ENCODE results near the gene NMU.

The NMU gene

DNA sequence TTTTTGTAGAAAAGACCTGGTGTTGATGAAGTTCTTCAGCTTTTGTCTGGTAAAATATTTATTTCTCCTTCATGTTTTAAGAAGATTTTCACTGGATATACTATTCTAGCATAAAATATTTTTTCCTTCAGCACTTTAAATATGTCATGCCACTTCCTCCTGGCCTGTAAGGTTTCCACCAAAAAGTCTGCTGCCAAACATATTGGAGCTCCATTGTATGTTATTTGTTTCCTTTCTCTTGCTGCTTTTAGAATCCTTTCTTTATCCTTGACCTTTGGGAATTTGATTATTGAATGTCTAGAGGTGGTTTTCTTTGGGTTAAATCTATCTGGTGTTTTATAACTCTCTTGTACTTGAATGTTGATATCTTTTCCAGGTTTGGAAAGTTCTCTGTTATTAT is 35.6 kb upstream of the NMU start:
- Histone ChIP-seq H3K4me3 (ENCODE audit: low read length) (no peak overlapping the region), H3K27me3 (ENCODE audit: control insufficient read depth, low read length) (no peaks in the 10 kb centered on the region), H3K4me1 (ENCODE audit: control insufficient read depth, low read length) (no peaks in the 10 kb centered on the region), H3K9me3 (ENCODE audit: control insufficient read depth, insufficient read depth, low read length) (no peaks in the 10 kb centered on the region), H3K4me2 (ENCODE audit: low read length) (no peak overlapping the region), H3K9me2 (replicated peaks; ENCODE audit: control insufficient read depth, low read length) (no peaks in the 10 kb centered on the region), H4K20me1 (ENCODE audit: control insufficient read depth, insufficient read depth, low read depth, low read length) (no peaks in the 10 kb centered on the region), H3K27ac (ENCODE audit: low read depth, low read length) (no peak overlapping the region), H3F3A (ENCODE audit: control insufficient read depth, insufficient read depth) (no peaks in the 10 kb centered on the region), H3K79me2 (ENCODE audit: control insufficient read depth, low read length) (no peaks in the 10 kb centered on the region), H3K36me3 (ENCODE audit: control insufficient read depth, low read length) (no peaks in the 10 kb centered on the region)
- TF ChIP-seq, protein P1, sequence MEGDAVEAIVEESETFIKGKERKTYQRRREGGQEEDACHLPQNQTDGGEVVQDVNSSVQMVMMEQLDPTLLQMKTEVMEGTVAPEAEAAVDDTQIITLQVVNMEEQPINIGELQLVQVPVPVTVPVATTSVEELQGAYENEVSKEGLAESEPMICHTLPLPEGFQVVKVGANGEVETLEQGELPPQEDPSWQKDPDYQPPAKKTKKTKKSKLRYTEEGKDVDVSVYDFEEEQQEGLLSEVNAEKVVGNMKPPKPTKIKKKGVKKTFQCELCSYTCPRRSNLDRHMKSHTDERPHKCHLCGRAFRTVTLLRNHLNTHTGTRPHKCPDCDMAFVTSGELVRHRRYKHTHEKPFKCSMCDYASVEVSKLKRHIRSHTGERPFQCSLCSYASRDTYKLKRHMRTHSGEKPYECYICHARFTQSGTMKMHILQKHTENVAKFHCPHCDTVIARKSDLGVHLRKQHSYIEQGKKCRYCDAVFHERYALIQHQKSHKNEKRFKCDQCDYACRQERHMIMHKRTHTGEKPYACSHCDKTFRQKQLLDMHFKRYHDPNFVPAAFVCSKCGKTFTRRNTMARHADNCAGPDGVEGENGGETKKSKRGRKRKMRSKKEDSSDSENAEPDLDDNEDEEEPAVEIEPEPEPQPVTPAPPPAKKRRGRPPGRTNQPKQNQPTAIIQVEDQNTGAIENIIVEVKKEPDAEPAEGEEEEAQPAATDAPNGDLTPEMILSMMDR (IDR thresholded peaks at IDR 0.05; ENCODE audit: low read depth, low read length, poor library complexity, severe bottlenecking) = no peak

DNA sequence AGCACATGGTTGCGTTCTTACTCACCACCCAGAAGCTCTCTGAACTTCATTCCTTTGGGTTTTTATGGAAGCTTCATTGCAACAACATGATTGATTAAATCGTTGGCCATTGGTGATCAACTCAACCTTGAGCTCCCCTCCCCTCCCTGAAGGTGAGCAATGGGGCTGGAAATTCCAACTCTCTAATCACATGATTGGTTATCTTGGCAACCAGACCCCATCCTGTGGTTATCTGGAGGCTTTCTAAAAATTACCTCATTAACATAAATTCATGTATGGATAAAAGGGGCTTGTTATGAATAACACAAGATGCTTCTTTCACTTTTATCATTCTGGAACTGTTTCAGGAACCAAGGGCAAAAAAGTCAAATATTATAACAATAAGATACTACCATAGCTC is 34.6 kb upstream of the NMU start:
- Histone ChIP-seq H3K9me3 (ENCODE audit: control insufficient read depth, insufficient read depth, low read length) (no peaks in the 10 kb centered on the region), H3K27ac (ENCODE audit: low read depth, low read length) (no peak overlapping the region), H3K36me3 (ENCODE audit: control insufficient read depth, low read length) (no peaks in the 10 kb centered on the region), H4K20me1 (ENCODE audit: control insufficient read depth, insufficient read depth, low read depth, low read length) (no peaks in the 10 kb centered on the region), H3K4me2 (ENCODE audit: low read length) (no peak overlapping the region), H3K9me2 (replicated peaks; ENCODE audit: control insufficient read depth, low read length) (no peaks in the 10 kb centered on the region), H3K4me3 (ENCODE audit: low read length) (no peak overlapping the region), H3F3A (ENCODE audit: control insufficient read depth, insufficient read depth) (no peaks in the 10 kb centered on the region), H3K27me3 (ENCODE audit: control insufficient read depth, low read length) (no peaks in the 10 kb centered on the region), H3K79me2 (ENCODE audit: control insufficient read depth, low read length) (no peaks in the 10 kb centered on the region), H3K4me1 (ENCODE audit: control insufficient read depth, low read length) (no peaks in the 10 kb centered on the region)
- TF ChIP-seq, protein P1 (IDR thresholded peaks at IDR 0.05; ENCODE audit: low read depth, low read length, poor library complexity, severe bottlenecking) = no peak
- TF ChIP-seq EZH2phosphoT487 (IDR thresholded peaks at IDR 0.05; ENCODE audit: borderline replicate concordance, low read length) = no peak

DNA sequence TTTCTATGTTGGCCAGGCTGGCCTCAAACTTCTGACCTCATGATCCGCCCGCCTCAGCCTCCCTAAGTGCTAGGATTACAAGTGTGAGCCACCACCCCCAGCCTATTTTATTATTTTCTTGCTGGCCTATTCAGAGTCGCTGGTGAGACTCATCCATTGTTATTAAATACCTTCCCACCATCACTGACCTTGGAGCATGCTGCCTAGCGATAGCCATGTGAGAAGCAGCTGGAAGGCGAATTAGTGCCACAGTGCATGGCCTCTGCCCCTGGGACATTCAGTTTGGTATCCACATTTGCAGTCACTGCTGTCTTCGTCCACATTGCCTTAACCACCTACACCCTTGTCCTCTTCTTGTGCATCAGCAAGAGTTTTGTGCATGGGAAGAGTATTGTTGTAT is 32.4 kb upstream of the NMU start:
- Histone ChIP-seq H3F3A (ENCODE audit: control insufficient read depth, insufficient read depth) (no peaks in the 10 kb centered on the region), H3K4me2 (ENCODE audit: low read length) (no peak overlapping the region), H3K4me3 (ENCODE audit: low read length) (no peak overlapping the region), H3K4me1 (ENCODE audit: control insufficient read depth, low read length) (no peaks in the 10 kb centered on the region), H3K9me2 (replicated peaks; ENCODE audit: control insufficient read depth, low read length) (no peaks in the 10 kb centered on the region), H3K27me3 (ENCODE audit: control insufficient read depth, low read length) (peaks cover 5% of the 10 kb centered on the region; the same call in 1 of the 2 replicates), H4K20me1 (ENCODE audit: control insufficient read depth, insufficient read depth, low read depth, low read length) (no peaks in the 10 kb centered on the region), H3K36me3 (ENCODE audit: control insufficient read depth, low read length) (no peaks in the 10 kb centered on the region), H3K9me3 (ENCODE audit: control insufficient read depth, insufficient read depth, low read length) (no peaks in the 10 kb centered on the region), H3K79me2 (ENCODE audit: control insufficient read depth, low read length) (no peaks in the 10 kb centered on the region), H3K27ac (ENCODE audit: low read depth, low read length) (no peak overlapping the region)
- TF ChIP-seq, protein P1 (IDR thresholded peaks at IDR 0.05; ENCODE audit: low read depth, low read length, poor library complexity, severe bottlenecking) = no peak
- TF ChIP-seq EZH2phosphoT487 (IDR thresholded peaks at IDR 0.05; ENCODE audit: borderline replicate concordance, low read length) = no peak

DNA sequence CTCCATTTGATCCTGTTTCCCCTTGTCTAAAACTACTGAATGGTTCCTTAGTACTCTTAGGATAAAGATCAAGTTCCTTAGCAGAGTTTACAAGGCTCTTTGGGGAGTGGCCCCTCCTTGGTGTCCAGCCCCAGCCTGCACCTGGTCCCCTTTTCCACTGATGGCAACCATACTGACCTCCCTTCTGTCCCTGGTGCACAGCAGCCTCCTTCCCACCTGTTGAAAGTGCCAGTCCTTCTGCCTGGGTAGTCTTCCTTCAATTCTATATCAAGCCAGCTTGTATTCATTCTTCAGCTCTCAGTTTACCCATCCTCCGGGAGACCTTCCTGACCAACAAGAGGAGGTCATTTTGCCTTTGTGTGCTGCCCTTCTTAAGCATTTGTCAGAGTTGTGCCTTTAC is 30.4 kb upstream of the NMU start:
- Histone ChIP-seq H3K4me3 (ENCODE audit: low read length) (no peak overlapping the region), H4K20me1 (ENCODE audit: control insufficient read depth, insufficient read depth, low read depth, low read length) (no peaks in the 10 kb centered on the region), H3K27me3 (ENCODE audit: control insufficient read depth, low read length) (peaks cover 5% of the 10 kb centered on the region; the same call in 1 of the 2 replicates), H3K9me2 (replicated peaks; ENCODE audit: control insufficient read depth, low read length) (no peaks in the 10 kb centered on the region), H3K79me2 (ENCODE audit: control insufficient read depth, low read length) (no peaks in the 10 kb centered on the region), H3F3A (ENCODE audit: control insufficient read depth, insufficient read depth) (no peaks in the 10 kb centered on the region), H3K27ac (ENCODE audit: low read depth, low read length) (no peak overlapping the region), H3K4me1 (ENCODE audit: control insufficient read depth, low read length) (no peaks in the 10 kb centered on the region), H3K4me2 (ENCODE audit: low read length) (no peak overlapping the region), H3K9me3 (ENCODE audit: control insufficient read depth, insufficient read depth, low read length) (no peaks in the 10 kb centered on the region), H3K36me3 (ENCODE audit: control insufficient read depth, low read length) (no peaks in the 10 kb centered on the region)
- no peak for TF ChIP-seq EZH2phosphoT487 (IDR thresholded peaks at IDR 0.05; ENCODE audit: borderline replicate concordance, low read length)
- TF ChIP-seq, protein P1 (IDR thresholded peaks at IDR 0.05; ENCODE audit: low read depth, low read length, poor library complexity, severe bottlenecking) = no peak

All from DOHH2 (cell line).